GM21390 (cell line): ENCODE measurements around the gene MTMR12.

Experiments
- ATAC-seq: cut with Tn5 transposase; IDR thresholded peaks from one replicate; pipeline ENCODE4 v1.9.1; 2021; ENCODE audit not compliant: unreplicated experiment

Gene MTMR12

GRCh38 chr5:32201122-32201753 lies 111.5 kb downstream of the MTMR12 start:
- no peak for ATAC-seq

GRCh38 chr5:32197032-32197431 lies 115.7 kb downstream of the MTMR12 start:
- no peak for ATAC-seq

- no peak for ATAC-seq
These were observed 117.5 kb downstream of the MTMR12 start for GRCh38 chr5:32195265-32195664.

- ATAC-seq, result no peak
These were observed 119.1 kb downstream of the MTMR12 start for GRCh38 chr5:32193591-32193990.

- no peak for ATAC-seq
These were observed 122.6 kb downstream of the MTMR12 start for GRCh38 chr5:32190095-32190494.

GRCh38 chr5:32187675-32188074 lies 125.1 kb downstream of the MTMR12 start:
- no peak for ATAC-seq

- peak; percentile 91 for ATAC-seq
These were observed 130.2 kb downstream of the MTMR12 start for GRCh38 chr5:32182463-32183063.
